RKO (cell line): ENCODE results near the gene TMEM117.

Experiments used
- DNase-seq: peaks from one replicate; pipeline ENCODE4 v3.0.0-alpha.2; 2016; ENCODE audit warnings: low spot score

TMEM117 gene

GRCh38 chr12:43964033-43964432 lies 128.2 kb downstream of the TMEM117 start:
- no peak for DNase-seq

GRCh38 chr12:43964961-43965360 lies 129.1 kb downstream of the TMEM117 start:
- no peak for DNase-seq

- no peak for DNase-seq
Observed at GRCh38 chr12:43965899-43966298, 130.0 kb downstream of the TMEM117 start.

GRCh38 chr12:43968736-43969135 lies 132.9 kb downstream of the TMEM117 start:
- DNase-seq, result no peak

- peak; percentile 51 for DNase-seq
Observed at GRCh38 chr12:43969882-43970281, 134.0 kb downstream of the TMEM117 start.

GRCh38 chr12:43973385-43973784 lies 137.5 kb downstream of the TMEM117 start:
- no peak for DNase-seq

- DNase-seq, result no peak
Observed at GRCh38 chr12:43973993-43974392, 138.1 kb downstream of the TMEM117 start.

- DNase-seq, result no peak
Observed at GRCh38 chr12:43976027-43976426, 140.1 kb downstream of the TMEM117 start.

- no peak for DNase-seq
Observed at GRCh38 chr12:43978556-43978955, 142.7 kb downstream of the TMEM117 start.

GRCh38 chr12:43979450-43979849 lies 143.6 kb downstream of the TMEM117 start:
- no peak for DNase-seq

- no peak for DNase-seq
Observed at GRCh38 chr12:43980627-43981191, 144.8 kb downstream of the TMEM117 start.

GRCh38 chr12:43981726-43982125 lies 145.8 kb downstream of the TMEM117 start:
- no peak for DNase-seq

GRCh38 chr12:43982544-43982943 lies 146.7 kb downstream of the TMEM117 start:
- no peak for DNase-seq

- DNase-seq, result no peak
Observed at GRCh38 chr12:43988838-43989560, 153.1 kb downstream of the TMEM117 start.

GRCh38 chr12:43992856-43993255 lies 157.0 kb downstream of the TMEM117 start:
- no peak for DNase-seq

- DNase-seq, result peak; percentile 59
Observed at GRCh38 chr12:44000309-44000952, 164.6 kb downstream of the TMEM117 start.

GRCh38 chr12:44002607-44003006 lies 166.7 kb downstream of the TMEM117 start:
- no peak for DNase-seq

- DNase-seq, result no peak
Observed at GRCh38 chr12:44003721-44004120, 167.8 kb downstream of the TMEM117 start.

GRCh38 chr12:44015333-44015941 lies 179.6 kb downstream of the TMEM117 start:
- DNase-seq, result peak; percentile 81

GRCh38 chr12:44017216-44017615 lies 181.3 kb downstream of the TMEM117 start:
- no peak for DNase-seq

- no peak for DNase-seq
Observed at GRCh38 chr12:44019118-44019517, 183.2 kb downstream of the TMEM117 start.

- no peak for DNase-seq
Observed at GRCh38 chr12:44020555-44020954, 184.7 kb downstream of the TMEM117 start.

GRCh38 chr12:44021471-44021971 lies 185.6 kb downstream of the TMEM117 start:
- DNase-seq, result no peak
